HCT116 (cell line): ENCODE measurements around the gene FAM53B.

Experiments
- CTCF ChIP-seq, 3 experiments: fragments of 200-600 bp in 1 of 3; sonication (generic) in 1 of 3; IDR thresholded peaks in 2 of 3; conservative IDR thresholded peaks in 1 of 3; 2 replicates each; pipeline ENCODE4 v1.5.1; 2012 to 2017; ENCODE audit warnings: low read depth in 2 of 3, low read length in 2 of 3, antibody characterized with exemption in 1 of 3, borderline replicate concordance in 1 of 3, control low read depth in 1 of 3, mild to moderate bottlenecking in 1 of 3, mixed read lengths in 1 of 3, mixed run types in 1 of 3, moderate library complexity in 1 of 3; ENCODE audit not compliant: insufficient read depth in 1 of 3
- FOSL1 ChIP-seq: IDR thresholded peaks from 2 replicates; pipeline ENCODE4 v1.6.1; 2012; ENCODE audit warnings: low read depth
- JUND ChIP-seq: IDR thresholded peaks from 2 replicates; pipeline ENCODE4 v1.6.1; 2012
- POLR2A ChIP-seq: IDR thresholded peaks from 2 replicates; pipeline ENCODE4 v1.7.0; 2011; ENCODE audit warnings: borderline replicate concordance; ENCODE audit not compliant: insufficient read depth, insufficient read length; ENCODE audit errors: extremely low read depth
- RAD21 ChIP-seq: IDR thresholded peaks from 2 replicates; pipeline ENCODE4 v1.6.1; 2012; ENCODE audit warnings: low read depth, mild to moderate bottlenecking
- REST ChIP-seq: IDR thresholded peaks from 2 replicates; pipeline ENCODE4 v1.6.1; 2012; ENCODE audit warnings: low read depth
- SRF ChIP-seq: IDR thresholded peaks from 2 replicates; pipeline ENCODE4 v1.6.1; 2012; ENCODE audit warnings: low read depth
- YY1 ChIP-seq: IDR thresholded peaks from 2 replicates; pipeline ENCODE4 v1.6.1; 2011; ENCODE audit warnings: low read length, low read depth, moderate library complexity, mild to moderate bottlenecking; ENCODE audit not compliant: insufficient replicate concordance; ENCODE audit errors: extremely low read depth
- ZFX ChIP-seq: fragments of 450-650 bp; IDR thresholded peaks from 2 replicates; pipeline ENCODE4 v1.6.1; 2017

DNA sequence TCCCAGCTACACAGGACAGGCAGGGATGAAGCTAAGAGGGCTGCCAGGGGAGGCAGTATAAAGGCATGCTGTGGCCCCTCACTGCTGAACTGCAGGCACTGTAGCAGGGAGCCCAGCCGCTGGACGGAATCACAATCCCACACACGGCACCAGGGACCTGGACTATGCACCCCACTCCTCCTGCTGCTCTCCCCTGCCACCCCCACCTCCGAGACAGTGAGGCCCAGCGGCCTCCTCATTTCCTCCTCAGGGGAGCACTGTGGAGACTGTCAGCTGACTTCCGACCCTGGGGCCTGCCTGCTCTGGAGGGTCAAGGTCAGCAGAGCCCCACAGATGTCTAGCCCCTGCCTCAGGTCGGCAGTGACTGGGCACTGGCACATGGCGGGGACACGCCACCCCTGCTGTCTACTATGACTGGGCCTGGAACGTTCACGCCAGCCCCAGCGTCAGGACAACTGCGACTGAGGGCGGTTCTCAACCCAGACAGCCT lies 92.7 kb downstream of the FAM53B start:
- TF ChIP-seq JUND, result no peak
- TF ChIP-seq CTCF (IDR thresholded peaks at IDR 0.05 in 2 of 3, conservative IDR thresholded peaks at IDR 0.05 in 1 of 3; ENCODE audit: borderline replicate concordance in 1 of 3, insufficient read depth in 1 of 3, low read depth in 2 of 3, low read length in 2 of 3), result no peak
- TF ChIP-seq SRF, result no peak
- TF ChIP-seq FOSL1, result no peak
- TF ChIP-seq YY1, result no peak
- no peak for TF ChIP-seq RAD21
- TF ChIP-seq ZFX, result no peak
- TF ChIP-seq REST, result no peak
- TF ChIP-seq POLR2A, result no peak
